OCI-LY1 (cell line): ENCODE measurements around the gene PALD1.
A peak's percentile ranks its signal among the peaks of the same experiment; 100 is the strongest.

Source experiments
- H2AFZ ChIP-seq: fragments of 200-600 bp; sonication (generic), shearing (Covaris generic); 2 replicates; pipeline ENCODE4 v1.6.0; 2014; ENCODE audit warnings: antibody characterized with exemption, mild to moderate bottlenecking, low read length
- H3F3A ChIP-seq: fragments of 200-600 bp; sonication (generic), shearing (Covaris generic); 2 replicates; pipeline ENCODE4 v1.6.0; 2014; ENCODE audit warnings: mild to moderate bottlenecking, antibody characterized with exemption, low read length, moderate library complexity; ENCODE audit not compliant: insufficient read depth
- H3K27ac ChIP-seq: fragments of 200-600 bp; sonication (generic); 2 replicates; pipeline ENCODE4 v1.5.1; 2014; ENCODE audit warnings: low read length, mixed run types, mild to moderate bottlenecking, low read depth; ENCODE audit not compliant: poor library complexity, severe bottlenecking
- H3K27me3 ChIP-seq: fragments of 200-600 bp; sonication (generic); 2 replicates; pipeline ENCODE4 v1.6.0; 2014; ENCODE audit warnings: antibody characterized with exemption, mild to moderate bottlenecking, low read length, moderate library complexity; ENCODE audit not compliant: insufficient read depth
- H3K36me3 ChIP-seq: fragments of 200-600 bp; sonication (generic); 2 replicates; pipeline ENCODE4 v1.6.1; 2014; ENCODE audit warnings: mild to moderate bottlenecking, antibody characterized with exemption, low read length, moderate library complexity, mixed read lengths; ENCODE audit not compliant: insufficient read depth
- H3K4me1 ChIP-seq: fragments of 200-600 bp; sonication (generic); 2 replicates; pipeline ENCODE4 v1.5.1; 2014; ENCODE audit warnings: mild to moderate bottlenecking, low read length, moderate library complexity; ENCODE audit not compliant: insufficient read depth, severe bottlenecking
- H3K4me2 ChIP-seq: fragments of 200-600 bp; sonication (generic), shearing (Covaris generic); 2 replicates; pipeline ENCODE4 v1.6.1; 2014; ENCODE audit warnings: low read length
- H3K4me3 ChIP-seq: fragments of 200-600 bp; sonication (generic); 2 replicates; pipeline ENCODE4 v1.5.1; 2014; ENCODE audit warnings: low read length, low read depth, mild to moderate bottlenecking, mixed read lengths; ENCODE audit not compliant: poor library complexity, severe bottlenecking
- H3K79me2 ChIP-seq: fragments of 200-600 bp; shearing (Covaris generic); 2 replicates; pipeline ENCODE4 v1.6.1; 2016; ENCODE audit warnings: mixed run types, low read length, mixed read lengths; ENCODE audit not compliant: insufficient read depth
- H3K9ac ChIP-seq: fragments of 200-600 bp; sonication (generic), shearing (Covaris generic); 2 replicates; pipeline ENCODE4 v1.6.1; 2014; ENCODE audit warnings: mild to moderate bottlenecking, low read length, mixed read lengths
- H3K9me2 ChIP-seq: fragments of 200-600 bp; sonication (generic), shearing (Covaris generic); 2 replicates; pipeline ENCODE4 v1.6.1; 2014; ENCODE audit warnings: low read depth, mild to moderate bottlenecking, low read length, mixed read lengths
- H3K9me3 ChIP-seq: fragments of 200-600 bp; shearing (Covaris generic); 2 replicates; pipeline ENCODE4 v1.6.1; 2014; ENCODE audit warnings: low read length, mixed read lengths
- H4K20me1 ChIP-seq: fragments of 200-600 bp; sonication (generic), shearing (Covaris generic); 2 replicates; pipeline ENCODE4 v1.6.0; 2016; ENCODE audit warnings: mild to moderate bottlenecking, low read length; ENCODE audit not compliant: insufficient read depth
- CTCF ChIP-seq: fragments of 200-600 bp; sonication (generic), shearing (Covaris generic); IDR thresholded peaks from 2 replicates; pipeline ENCODE4 v1.5.1; 2017; ENCODE audit warnings: mild to moderate bottlenecking, antibody characterized with exemption, low read length, moderate library complexity, mixed read lengths
- EZH2 ChIP-seq: fragments of 200-600 bp; sonication (generic), shearing (Covaris generic); IDR thresholded peaks from 2 replicates; pipeline ENCODE4 v1.8.0; 2017; ENCODE audit warnings: borderline replicate concordance, mixed run types, mild to moderate bottlenecking, antibody characterized with exemption, low read length, moderate library complexity, mixed read lengths

Gene PALD1

GRCh38 chr10:70603449-70603801, 124.9 kb downstream of the PALD1 start:
- H3K27ac ChIP-seq, result peak overlapping the region; percentile 56

DNA sequence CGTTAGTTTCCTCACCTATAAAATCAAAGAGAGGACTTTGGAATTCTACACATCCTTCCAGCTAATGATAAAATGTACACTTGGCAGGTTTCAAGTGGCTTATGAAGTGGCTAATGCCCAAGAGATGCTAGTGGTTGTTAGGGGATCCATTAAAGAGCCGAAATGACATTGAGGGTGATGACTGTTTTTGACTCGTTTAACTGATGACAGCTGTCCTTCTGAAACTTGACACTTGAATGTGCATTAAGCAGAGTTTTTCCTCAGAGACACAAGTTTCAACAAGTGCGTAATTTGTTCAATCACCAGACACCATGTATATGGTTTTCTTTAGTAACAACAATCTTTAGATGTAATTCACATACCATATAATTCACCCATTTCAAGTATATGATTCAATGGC, 125.5 kb downstream of the PALD1 start:
- Histone ChIP-seq H3K9ac (no peak overlapping the region), H3K4me1 (peaks cover 64% of the 10 kb centered on the region), H3K27me3 (no peaks in the 10 kb centered on the region), H3K27ac (peak overlapping the region; percentile 56), H3K4me3 (no peak overlapping the region), H3K36me3 (peaks cover 13% of the 10 kb centered on the region; the same call in 1 of the 2 replicates), H3K9me2 (no peaks in the 10 kb centered on the region), H3K9me3 (no peaks in the 10 kb centered on the region), H4K20me1 (no peaks in the 10 kb centered on the region), H2AFZ (no peak overlapping the region), H3K4me2 (no peak overlapping the region), H3K79me2 (peaks cover 8% of the 10 kb centered on the region; the same call in 1 of the 2 replicates), H3F3A (no peaks in the 10 kb centered on the region)
- no peak for TF ChIP-seq EZH2
- TF ChIP-seq CTCF, result no peak

More at GRCh38 chr10:70603449-70603801, 124.9 kb downstream of the PALD1 start:
- Histone ChIP-seq H3K9ac (peak overlapping the region; percentile 76; the same call in 1 of the 2 replicates), H3K36me3 (peaks cover 20% of the 10 kb centered on the region), H3K4me1 (peaks cover 68% of the 10 kb centered on the region), H4K20me1 (no peaks in the 10 kb centered on the region), H3K27me3 (no peaks in the 10 kb centered on the region), H3K4me2 (peak overlapping the region; percentile 85), H3K9me3 (no peaks in the 10 kb centered on the region), H3F3A (no peaks in the 10 kb centered on the region), H2AFZ (no peak overlapping the region), H3K4me3 (peak overlapping the region; percentile 71), H3K9me2 (no peaks in the 10 kb centered on the region), H3K79me2 (peaks cover 8% of the 10 kb centered on the region; the same call in 1 of the 2 replicates)
- TF ChIP-seq EZH2, result no peak
- no peak for TF ChIP-seq CTCF

DNA sequence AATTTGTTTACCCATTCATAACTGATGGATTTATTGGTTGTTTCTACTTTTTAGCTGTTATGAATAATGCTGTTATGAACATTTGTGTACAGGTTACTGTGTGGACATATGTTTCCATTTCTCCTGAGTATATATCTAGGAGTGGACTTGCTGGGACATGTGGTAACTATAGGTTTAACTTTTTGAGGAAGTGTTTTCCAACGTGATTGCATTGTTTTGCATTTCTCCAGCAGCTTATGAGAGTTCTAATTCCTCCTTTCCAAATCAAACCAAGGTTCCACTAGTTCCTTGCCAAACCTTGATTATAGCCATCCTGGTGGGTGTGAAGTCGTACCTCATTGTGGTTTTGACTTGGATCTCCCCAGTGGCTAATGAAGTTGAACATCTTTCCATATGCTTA, 126.6 kb downstream of the PALD1 start:
- no peak for TF ChIP-seq EZH2
- TF ChIP-seq CTCF, result no peak
- peaks cover 8% of the 10 kb centered on the region; the same call in 1 of the 2 replicates for H3K79me2 ChIP-seq

More for the DNA sequence above, 126.6 kb downstream of the PALD1 start:
- no peak overlapping the region for H3K4me3 ChIP-seq
- H3K4me1 ChIP-seq, result peaks cover 54% of the 10 kb centered on the region
- H3F3A ChIP-seq, result no peaks in the 10 kb centered on the region
- no peak overlapping the region for H3K4me2 ChIP-seq
- no peaks in the 10 kb centered on the region for H4K20me1 ChIP-seq
- no peaks in the 10 kb centered on the region for H3K9me3 ChIP-seq
- peaks cover 6% of the 10 kb centered on the region; the same call in 1 of the 2 replicates for H3K36me3 ChIP-seq
- H3K9me2 ChIP-seq, result no peaks in the 10 kb centered on the region
- H3K27ac ChIP-seq, result peak overlapping the region; percentile 10
- H3K27me3 ChIP-seq, result no peaks in the 10 kb centered on the region
- H2AFZ ChIP-seq, result no peak overlapping the region
- no peak overlapping the region for H3K9ac ChIP-seq
